HEK293 (cell line): ENCODE results near the gene SLC2A11.

Source experiments
- CTCF ChIA-PET: fragments of 350-600 bp; formaldehyde crosslinking; extraction: SDS; loops from one replicate; lab custom pipeline; 2021; ENCODE audit warnings: antibody characterized with exemption; lab: Yijun Ruan, JAX
- POLR2A ChIA-PET: fragments of 300-600 bp; formaldehyde crosslinking; extraction: SDS; loops from one replicate; lab custom pipeline; 2020; ENCODE audit warnings: antibody characterized with exemption, inconsistent platforms; lab: Yijun Ruan, JAX
- H3K27ac ChIP-seq: fragments of 200-500 bp; sonication (Bioruptor generic); 2 replicates; pipeline ENCODE4 v1.5.1; 2014; ENCODE audit warnings: low read depth, low read length, control low read depth, inconsistent platforms; ENCODE audit errors: extremely low read depth
- H3K36me3 ChIP-seq, 2 experiments: fragments of 200-500 bp in 1 of 2; sonication (Bioruptor generic) in 1 of 2; 1 replicate in 1 of 2; 2 replicates in 1 of 2; pipeline ENCODE4 v1.5.1; 2014 to 2017; ENCODE audit warnings: inconsistent platforms in 2 of 2, low read length in 2 of 2; ENCODE audit not compliant: control insufficient read depth in 2 of 2, insufficient read depth in 1 of 2
- H3K4me1 ChIP-seq: fragments of 200-500 bp; sonication (Bioruptor generic); 2 replicates; pipeline ENCODE4 v1.5.1; 2014; ENCODE audit warnings: mild to moderate bottlenecking, low read length, inconsistent platforms; ENCODE audit not compliant: control insufficient read depth, insufficient read depth
- H3K4me3 ChIP-seq: 2 replicates; pipeline ENCODE4 v1.5.1; 2011; ENCODE audit warnings: low read depth, mild to moderate bottlenecking, control low read depth, low read length, moderate library complexity
- H3K9me3 ChIP-seq: fragments of 200-500 bp; sonication (Bioruptor generic); 2 replicates; pipeline ENCODE4 v1.5.1; 2014; ENCODE audit warnings: low read depth, low read length, inconsistent platforms; ENCODE audit not compliant: control insufficient read depth, insufficient read depth
- EGR2 ChIP-seq: fragments of 450-650 bp; formaldehyde crosslinking; IDR thresholded peaks from 2 replicates; pipeline ENCODE4 v1.5.1; 2016; ENCODE audit warnings: low read depth, missing biosample characterization, missing genetic modification characterization
- KLF7 ChIP-seq: fragments of 450-650 bp; formaldehyde crosslinking; IDR thresholded peaks from 2 replicates; pipeline ENCODE4 v1.5.1; 2016; ENCODE audit warnings: missing biosample characterization, missing genetic modification characterization, borderline replicate concordance
- KLF9 ChIP-seq: fragments of 450-650 bp; formaldehyde crosslinking; IDR thresholded peaks from 2 replicates; pipeline ENCODE4 v1.5.1; 2016; ENCODE audit warnings: missing biosample characterization, missing genetic modification characterization, low read depth
- SALL2 ChIP-seq: fragments of 450-650 bp; formaldehyde crosslinking; IDR thresholded peaks from 2 replicates; pipeline ENCODE4 v1.5.0; 2017; ENCODE audit warnings: missing biosample characterization, mild to moderate bottlenecking, missing genetic modification characterization, borderline replicate concordance
- SETDB1 ChIP-seq: IDR thresholded peaks from one replicate; pipeline ENCODE4 v1.6.1; 2017; ENCODE audit warnings: mild to moderate bottlenecking, low read length, moderate library complexity, mixed read lengths; ENCODE audit not compliant: insufficient read length
- YY1 ChIP-seq: fragments of 450-650 bp; formaldehyde crosslinking; IDR thresholded peaks from 2 replicates; pipeline ENCODE4 v1.5.1; 2018; ENCODE audit warnings: missing biosample characterization, missing genetic modification characterization
- ZBTB17 ChIP-seq: fragments of 450-650 bp; formaldehyde crosslinking; IDR thresholded peaks from 2 replicates; pipeline ENCODE4 v1.5.1; 2016; ENCODE audit warnings: missing biosample characterization, missing genetic modification characterization
- ZBTB48 ChIP-seq: fragments of 450-650 bp; formaldehyde crosslinking; IDR thresholded peaks from 2 replicates; pipeline ENCODE4 v1.5.1; 2016; ENCODE audit warnings: missing biosample characterization, missing genetic modification characterization
- ZFP3 ChIP-seq: fragments of 450-650 bp; formaldehyde crosslinking; IDR thresholded peaks from 2 replicates; pipeline ENCODE4 v1.5.1; 2016; ENCODE audit warnings: low read depth, missing biosample characterization, missing genetic modification characterization
- ZNF214 ChIP-seq: fragments of 450-650 bp; formaldehyde crosslinking; IDR thresholded peaks from 2 replicates; pipeline ENCODE4 v1.5.1; 2017; ENCODE audit warnings: missing biosample characterization, mild to moderate bottlenecking, missing genetic modification characterization, borderline replicate concordance
- ZNF248 ChIP-seq: fragments of 450-650 bp; formaldehyde crosslinking; IDR thresholded peaks from 2 replicates; pipeline ENCODE4 v1.5.1; 2017; ENCODE audit warnings: missing biosample characterization, missing genetic modification characterization
- ZNF341 ChIP-seq: fragments of 450-650 bp; formaldehyde crosslinking; IDR thresholded peaks from 2 replicates; pipeline ENCODE4; 2016; ENCODE audit warnings: low read depth, missing biosample characterization, missing genetic modification characterization
- ZNF521 ChIP-seq: fragments of 450-650 bp; formaldehyde crosslinking; IDR thresholded peaks from 2 replicates; pipeline ENCODE4 v1.5.1; 2017; ENCODE audit warnings: missing biosample characterization, mild to moderate bottlenecking, missing genetic modification characterization
- ZNF549 ChIP-seq: fragments of 450-650 bp; IDR thresholded peaks from 2 replicates; pipeline ENCODE4 v1.5.1; 2018; ENCODE audit warnings: missing biosample characterization, missing genetic modification characterization, mild to moderate bottlenecking, inconsistent platforms, moderate library complexity
- ZNF555 ChIP-seq: fragments of 450-650 bp; formaldehyde crosslinking; conservative IDR thresholded peaks from 2 replicates; pipeline ENCODE4 v1.5.1; 2017; ENCODE audit warnings: missing biosample characterization, mild to moderate bottlenecking, missing genetic modification characterization, inconsistent platforms
- ZNF600 ChIP-seq: fragments of 450-650 bp; formaldehyde crosslinking; IDR thresholded peaks from 2 replicates; pipeline ENCODE4 v1.5.1; 2016; ENCODE audit warnings: missing biosample characterization, missing genetic modification characterization
- ZNF626 ChIP-seq: fragments of 450-650 bp; sonication (Bioruptor Pico); formaldehyde crosslinking; IDR thresholded peaks from 2 replicates; pipeline ENCODE4 v1.5.1; 2018; ENCODE audit warnings: missing biosample characterization, missing genetic modification characterization, inconsistent platforms
- ZNF629 ChIP-seq: fragments of 450-650 bp; formaldehyde crosslinking; IDR thresholded peaks from 2 replicates; pipeline ENCODE4 v1.5.1; 2017; ENCODE audit warnings: missing biosample characterization, missing genetic modification characterization
- ZNF658 ChIP-seq: fragments of 450-650 bp; formaldehyde crosslinking; IDR thresholded peaks from 2 replicates; pipeline ENCODE4; 2016; ENCODE audit warnings: missing biosample characterization, missing genetic modification characterization
- ZNF701 ChIP-seq: fragments of 450-650 bp; formaldehyde crosslinking; IDR thresholded peaks from 2 replicates; pipeline ENCODE4 v1.5.1; 2016; ENCODE audit warnings: missing biosample characterization, missing genetic modification characterization
- ZNF791 ChIP-seq: fragments of 450-650 bp; formaldehyde crosslinking; IDR thresholded peaks from 2 replicates; pipeline ENCODE4 v1.5.1; 2016; ENCODE audit warnings: missing biosample characterization, missing genetic modification characterization
- ZNF792 ChIP-seq: fragments of 450-650 bp; formaldehyde crosslinking; IDR thresholded peaks from 2 replicates; pipeline ENCODE4 v1.5.1; 2016; ENCODE audit warnings: missing biosample characterization, missing genetic modification characterization
- TF ChIP-seq, protein P1 (sequence below): fragments of 450-650 bp; formaldehyde crosslinking; IDR thresholded peaks from 2 replicates; pipeline ENCODE4 v1.5.1; 2016; ENCODE audit warnings: missing biosample characterization, missing genetic modification characterization
- TF ChIP-seq, protein P2 (sequence below): fragments of 450-650 bp; formaldehyde crosslinking; IDR thresholded peaks from 2 replicates; pipeline ENCODE4 v1.5.1; 2016; ENCODE audit warnings: missing biosample characterization, missing genetic modification characterization
- TF ChIP-seq, protein P3 (sequence below): sonication (generic); formaldehyde crosslinking; IDR thresholded peaks from 2 replicates; pipeline ENCODE4 v1.8.1; 2022; ENCODE audit warnings: mild to moderate bottlenecking, moderate library complexity, missing genetic modification reagents

The SLC2A11 gene

DNA sequence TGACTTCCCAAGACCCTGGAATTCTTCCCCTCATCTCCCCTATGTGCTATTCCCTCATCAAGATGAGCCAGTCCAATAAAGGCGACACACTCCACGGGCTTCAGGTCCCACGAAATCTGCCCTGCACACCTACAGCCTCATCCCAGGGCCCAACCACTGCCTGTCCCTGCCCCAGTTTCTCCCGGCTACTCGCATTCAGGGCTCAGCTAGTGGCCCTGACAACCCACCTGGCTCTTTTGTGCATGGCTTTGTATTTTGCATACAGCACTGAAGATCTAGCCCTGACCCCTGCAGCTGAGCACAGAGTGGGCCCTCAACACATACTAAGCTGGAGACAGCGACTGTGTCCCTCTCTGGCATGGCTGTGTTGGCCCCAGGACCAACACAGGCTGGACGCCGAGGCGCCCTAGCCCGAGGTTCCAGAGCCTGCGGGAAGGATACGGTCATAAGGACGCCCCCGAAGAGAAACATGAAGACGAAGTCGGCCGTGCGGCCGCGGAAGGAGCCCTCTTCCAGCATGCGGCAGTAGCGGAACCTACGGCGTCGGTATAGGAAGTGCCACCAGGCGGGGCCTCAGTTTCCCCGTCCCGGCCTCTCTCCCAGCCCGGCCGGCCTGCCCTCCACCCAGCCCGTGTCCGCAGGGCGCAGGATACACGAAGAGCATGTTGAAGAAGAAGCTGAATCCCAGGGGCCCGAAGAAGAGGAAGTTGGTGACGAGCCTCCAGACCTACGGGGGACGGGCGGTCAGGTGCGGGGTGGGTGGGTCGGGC is 19.6 kb upstream of the SLC2A11 start:
- H3K36me3 ChIP-seq = peaks cover 0 to 42% of the 10 kb centered on the region in 2 experiments; a peak in 1 of 3 replicates
- no peaks in the 10 kb centered on the region for H3K9me3 ChIP-seq
- CTCF ChIA-PET = no interaction called here
- H3K4me1 ChIP-seq = no peaks in the 10 kb centered on the region
- POLR2A ChIA-PET = interaction anchor here (0.7 to 1.2 kb wide), 3 partner anchors 20 to 67 kb away, joined by 3 to 7 read pairs (median 3); partner anchors contain the start of gene SLC2A11
- peak overlapping the region; percentile 49 for H3K4me3 ChIP-seq
- TF ChIP-seq ZBTB17 (tag by site-specific recombination) (peak; percentile 58), ZNF600 (tag by site-specific recombination) (peak; percentile 37; the same call in 1 of the 2 replicates), ZNF701 (tag by site-specific recombination) (no peak)
- TF ChIP-seq, protein P1, sequence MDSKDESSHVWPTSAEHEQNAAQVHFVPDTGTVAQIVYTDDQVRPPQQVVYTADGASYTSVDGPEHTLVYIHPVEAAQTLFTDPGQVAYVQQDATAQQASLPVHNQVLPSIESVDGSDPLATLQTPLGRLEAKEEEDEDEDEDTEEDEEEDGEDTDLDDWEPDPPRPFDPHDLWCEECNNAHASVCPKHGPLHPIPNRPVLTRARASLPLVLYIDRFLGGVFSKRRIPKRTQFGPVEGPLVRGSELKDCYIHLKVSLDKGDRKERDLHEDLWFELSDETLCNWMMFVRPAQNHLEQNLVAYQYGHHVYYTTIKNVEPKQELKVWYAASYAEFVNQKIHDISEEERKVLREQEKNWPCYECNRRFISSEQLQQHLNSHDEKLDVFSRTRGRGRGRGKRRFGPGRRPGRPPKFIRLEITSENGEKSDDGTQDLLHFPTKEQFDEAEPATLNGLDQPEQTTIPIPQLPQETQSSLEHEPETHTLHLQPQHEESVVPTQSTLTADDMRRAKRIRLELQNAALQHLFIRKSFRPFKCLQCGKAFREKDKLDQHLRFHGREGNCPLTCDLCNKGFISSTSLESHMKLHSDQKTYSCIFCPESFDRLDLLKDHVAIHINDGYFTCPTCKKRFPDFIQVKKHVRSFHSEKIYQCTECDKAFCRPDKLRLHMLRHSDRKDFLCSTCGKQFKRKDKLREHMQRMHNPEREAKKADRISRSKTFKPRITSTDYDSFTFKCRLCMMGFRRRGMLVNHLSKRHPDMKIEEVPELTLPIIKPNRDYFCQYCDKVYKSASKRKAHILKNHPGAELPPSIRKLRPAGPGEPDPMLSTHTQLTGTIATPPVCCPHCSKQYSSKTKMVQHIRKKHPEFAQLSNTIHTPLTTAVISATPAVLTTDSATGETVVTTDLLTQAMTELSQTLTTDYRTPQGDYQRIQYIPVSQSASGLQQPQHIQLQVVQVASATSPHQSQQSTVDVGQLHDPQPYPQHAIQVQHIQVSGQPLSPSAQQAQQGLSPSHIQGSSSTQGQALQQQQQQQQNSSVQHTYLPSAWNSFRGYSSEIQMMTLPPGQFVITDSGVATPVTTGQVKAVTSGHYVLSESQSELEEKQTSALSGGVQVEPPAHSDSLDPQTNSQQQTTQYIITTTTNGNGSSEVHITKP = 0 out of 2 replicates have a peak, but pooled peaks have one; percentile 0
- H3K27ac ChIP-seq = peak overlapping the region; percentile 28; the same call in 1 of the 2 replicates

DNA sequence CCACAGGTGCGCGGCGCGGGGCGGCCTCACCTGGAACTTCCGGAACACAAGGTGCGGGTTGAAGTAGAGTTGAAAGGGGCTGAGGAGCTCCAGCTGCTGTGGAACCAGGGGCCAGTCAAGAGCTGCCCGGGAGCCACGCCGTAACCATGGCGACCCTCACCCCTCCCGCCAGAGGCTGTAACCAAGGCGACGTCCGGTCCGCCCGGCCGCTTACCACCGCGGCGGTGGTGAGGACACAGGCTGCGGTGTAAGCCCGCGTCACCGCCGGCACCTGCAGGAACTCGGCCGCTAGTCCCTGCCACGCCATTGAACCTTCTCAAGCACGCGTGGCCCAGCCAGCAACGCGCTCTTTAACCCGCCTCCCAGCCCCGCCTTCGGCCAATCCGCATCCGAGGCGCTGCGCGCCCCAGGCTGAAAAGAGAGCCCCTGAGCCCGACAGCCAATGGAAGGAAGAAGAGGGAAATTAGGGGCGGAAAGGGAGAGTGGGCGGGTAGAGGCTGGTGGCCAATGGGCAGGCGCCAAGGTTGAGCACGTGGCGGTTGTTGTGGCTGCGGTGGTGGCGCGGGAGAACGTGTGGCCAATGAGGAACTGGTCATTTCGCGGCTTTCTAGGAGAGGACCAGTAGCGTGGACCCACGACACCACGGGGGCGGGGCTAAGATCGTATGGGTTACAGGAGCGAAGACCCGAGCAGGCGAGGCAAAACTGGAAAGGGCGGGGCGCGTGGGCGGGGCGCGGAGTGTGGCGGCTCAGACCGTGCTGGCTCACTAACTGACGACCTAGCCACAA is 18.8 kb upstream of the SLC2A11 start, which contains the start of gene DERL3:
Gene DERL3, minus strand, starts transcription at position 326 of the 788 bp plus-strand sequence. Its CDS starts 19 bp downstream, at position 307.
- CTCF ChIA-PET = no interaction called here
- no peaks in the 10 kb centered on the region for H3K4me1 ChIP-seq
- H3K4me3 ChIP-seq = peak within 1 kb of the TSS; percentile 49
- POLR2A ChIA-PET = interaction anchor here (0.7 to 1.2 kb wide), 3 partner anchors 19 to 68 kb away, joined by 3 to 7 read pairs (median 3); partner anchors contain the start of gene SLC2A11
- H3K36me3 ChIP-seq = peaks cover 0 to 34% of the 10 kb centered on the region in 2 experiments; a peak in 1 of 3 replicates
- no peaks in the 10 kb centered on the region for H3K9me3 ChIP-seq
- H3K27ac ChIP-seq = peak within 1 kb of the TSS; percentile 28; the same call in 1 of the 2 replicates
- TF ChIP-seq KLF7 (tag by site-specific recombination) (no peak), ZNF600 (tag by site-specific recombination) (no peak), ZNF555 (tag by site-specific recombination) (no peak), ZNF658 (no peak), ZNF214 (tag by site-specific recombination) (no peak), YY1 (tag by site-specific recombination) (peak; percentile 28; the same call in 1 of the 2 replicates), ZNF549 (tag by site-specific recombination) (no peak), ZNF341 (tag by site-specific recombination) (peak; percentile 50), KLF9 (tag by site-specific recombination) (peak; percentile 96), ZNF629 (tag by site-specific recombination) (no peak), ZNF521 (tag by site-specific recombination) (no peak), EGR2 (tag by site-specific recombination) (peak; percentile 89), ZNF248 (tag by site-specific recombination) (no peak), ZFP3 (no peak), ZNF626 (no peak), ZNF792 (no peak), ZNF791 (no peak), SALL2 (tag by site-specific recombination) (no peak), ZBTB48 (tag by site-specific recombination) (peak; percentile 53; the same call in 1 of the 2 replicates), SETDB1 (peak; percentile 64)
- TF ChIP-seq, protein P2, sequence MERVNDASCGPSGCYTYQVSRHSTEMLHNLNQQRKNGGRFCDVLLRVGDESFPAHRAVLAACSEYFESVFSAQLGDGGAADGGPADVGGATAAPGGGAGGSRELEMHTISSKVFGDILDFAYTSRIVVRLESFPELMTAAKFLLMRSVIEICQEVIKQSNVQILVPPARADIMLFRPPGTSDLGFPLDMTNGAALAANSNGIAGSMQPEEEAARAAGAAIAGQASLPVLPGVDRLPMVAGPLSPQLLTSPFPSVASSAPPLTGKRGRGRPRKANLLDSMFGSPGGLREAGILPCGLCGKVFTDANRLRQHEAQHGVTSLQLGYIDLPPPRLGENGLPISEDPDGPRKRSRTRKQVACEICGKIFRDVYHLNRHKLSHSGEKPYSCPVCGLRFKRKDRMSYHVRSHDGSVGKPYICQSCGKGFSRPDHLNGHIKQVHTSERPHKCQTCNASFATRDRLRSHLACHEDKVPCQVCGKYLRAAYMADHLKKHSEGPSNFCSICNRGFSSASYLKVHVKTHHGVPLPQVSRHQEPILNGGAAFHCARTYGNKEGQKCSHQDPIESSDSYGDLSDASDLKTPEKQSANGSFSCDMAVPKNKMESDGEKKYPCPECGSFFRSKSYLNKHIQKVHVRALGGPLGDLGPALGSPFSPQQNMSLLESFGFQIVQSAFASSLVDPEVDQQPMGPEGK = peak; percentile 54; the same call in 1 of the 2 replicates
- TF ChIP-seq, protein P3, sequence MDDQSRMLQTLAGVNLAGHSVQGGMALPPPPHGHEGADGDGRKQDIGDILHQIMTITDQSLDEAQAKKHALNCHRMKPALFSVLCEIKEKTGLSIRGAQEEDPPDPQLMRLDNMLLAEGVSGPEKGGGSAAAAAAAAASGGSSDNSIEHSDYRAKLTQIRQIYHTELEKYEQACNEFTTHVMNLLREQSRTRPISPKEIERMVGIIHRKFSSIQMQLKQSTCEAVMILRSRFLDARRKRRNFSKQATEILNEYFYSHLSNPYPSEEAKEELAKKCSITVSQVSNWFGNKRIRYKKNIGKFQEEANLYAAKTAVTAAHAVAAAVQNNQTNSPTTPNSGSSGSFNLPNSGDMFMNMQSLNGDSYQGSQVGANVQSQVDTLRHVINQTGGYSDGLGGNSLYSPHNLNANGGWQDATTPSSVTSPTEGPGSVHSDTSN (CRISPR knock-in tag) = 0 out of 2 replicates have a peak, but pooled peaks have one; percentile 19
